ENCODE results near the gene RHOV.
A peak's percentile ranks its signal among the peaks of the same experiment; 100 is the strongest.

The RHOV gene

DNA sequence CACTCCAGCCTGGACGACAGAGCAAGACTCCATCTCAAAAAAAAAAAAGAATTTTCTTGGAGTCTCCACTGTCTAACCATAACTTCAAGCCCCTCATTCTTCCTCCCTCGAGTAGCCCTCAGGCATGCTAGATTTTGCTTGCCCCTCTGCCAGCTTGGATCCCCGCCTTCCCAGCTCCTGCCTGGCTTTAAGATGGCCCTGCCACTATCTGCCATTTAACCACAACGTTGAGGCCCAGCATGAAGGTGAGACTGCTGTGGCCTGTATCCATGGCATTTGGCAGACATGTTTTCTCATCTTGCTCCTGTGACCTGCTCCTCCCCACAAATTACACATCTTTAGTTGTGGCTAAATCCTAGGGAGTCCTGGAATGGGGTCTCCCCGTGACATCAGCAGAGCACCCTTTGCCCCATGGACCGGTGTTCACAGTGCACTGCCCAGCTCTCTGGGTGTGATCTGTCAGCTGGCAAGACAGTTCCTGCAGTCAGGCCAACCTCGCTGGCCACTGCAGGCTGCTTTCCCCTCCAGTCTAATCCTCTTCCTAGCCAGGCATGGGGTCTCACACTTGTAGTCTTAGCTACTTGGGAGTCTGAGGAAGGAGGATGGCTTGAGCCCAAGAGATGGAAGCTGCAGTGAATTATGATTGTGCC lies 30.6 kb upstream of the RHOV start:
- no peak for DNase-seq (ENCODE audit: low spot score)

DNA sequence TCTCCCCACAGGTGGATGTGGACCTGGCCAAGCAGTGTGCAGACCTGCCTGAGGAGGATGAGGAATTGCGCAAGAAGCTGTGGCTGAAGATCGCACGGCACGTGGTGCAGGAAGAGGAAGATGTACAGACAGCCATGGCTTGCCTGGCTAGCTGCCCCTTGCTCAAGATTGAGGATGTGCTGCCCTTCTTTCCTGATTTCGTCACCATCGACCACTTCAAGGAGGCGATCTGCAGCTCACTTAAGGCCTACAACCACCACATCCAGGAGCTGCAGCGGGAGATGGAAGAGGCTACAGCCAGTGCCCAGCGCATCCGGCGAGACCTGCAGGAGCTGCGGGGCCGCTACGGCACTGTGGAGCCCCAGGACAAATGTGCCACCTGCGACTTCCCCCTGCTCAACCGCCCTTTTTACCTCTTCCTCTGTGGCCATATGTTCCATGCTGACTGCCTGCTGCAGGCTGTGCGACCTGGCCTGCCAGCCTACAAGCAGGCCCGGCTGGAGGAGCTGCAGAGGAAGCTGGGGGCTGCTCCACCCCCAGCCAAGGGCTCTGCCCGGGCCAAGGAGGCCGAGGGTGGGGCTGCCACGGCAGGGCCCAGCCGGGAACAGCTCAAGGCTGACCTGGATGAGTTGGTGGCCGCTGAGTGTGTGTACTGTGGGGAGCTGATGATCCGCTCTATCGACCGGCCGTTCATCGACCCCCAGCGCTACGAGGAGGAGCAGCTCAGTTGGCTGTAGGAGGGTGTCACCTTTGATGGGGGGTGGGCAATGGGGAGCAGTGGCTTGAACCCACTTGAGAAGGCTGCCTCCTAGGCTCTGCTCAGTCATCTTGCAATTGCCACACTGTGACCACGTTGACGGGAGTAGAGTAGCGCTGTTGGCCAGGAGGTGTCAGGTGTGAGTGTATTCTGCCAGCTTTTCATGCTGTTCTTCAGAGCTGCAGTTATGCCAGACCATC lies 28.8 kb upstream of the RHOV start:
- no peak for DNase-seq (ENCODE audit: low spot score)

DNA sequence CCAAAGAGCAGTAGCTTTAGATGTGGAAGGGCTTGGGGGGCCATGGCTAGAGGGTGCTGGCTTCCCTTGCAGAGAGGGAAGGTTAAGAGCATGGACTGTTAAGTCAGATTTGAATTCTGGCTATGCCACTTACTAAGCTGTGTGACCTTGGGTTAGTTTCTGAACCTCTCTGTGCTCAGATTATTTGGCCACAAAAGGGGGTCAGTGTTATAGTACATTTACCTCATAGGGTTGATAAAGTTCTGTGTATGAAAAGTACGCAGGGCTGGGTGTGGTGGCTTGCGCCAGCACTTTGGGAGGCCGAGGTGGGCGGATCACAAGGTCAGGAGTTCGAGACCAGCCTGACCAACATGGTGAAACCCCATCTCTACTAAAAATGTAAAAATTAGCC lies 27.0 kb upstream of the RHOV start:
- DNase-seq (ENCODE audit: low spot score), result no peak

DNA sequence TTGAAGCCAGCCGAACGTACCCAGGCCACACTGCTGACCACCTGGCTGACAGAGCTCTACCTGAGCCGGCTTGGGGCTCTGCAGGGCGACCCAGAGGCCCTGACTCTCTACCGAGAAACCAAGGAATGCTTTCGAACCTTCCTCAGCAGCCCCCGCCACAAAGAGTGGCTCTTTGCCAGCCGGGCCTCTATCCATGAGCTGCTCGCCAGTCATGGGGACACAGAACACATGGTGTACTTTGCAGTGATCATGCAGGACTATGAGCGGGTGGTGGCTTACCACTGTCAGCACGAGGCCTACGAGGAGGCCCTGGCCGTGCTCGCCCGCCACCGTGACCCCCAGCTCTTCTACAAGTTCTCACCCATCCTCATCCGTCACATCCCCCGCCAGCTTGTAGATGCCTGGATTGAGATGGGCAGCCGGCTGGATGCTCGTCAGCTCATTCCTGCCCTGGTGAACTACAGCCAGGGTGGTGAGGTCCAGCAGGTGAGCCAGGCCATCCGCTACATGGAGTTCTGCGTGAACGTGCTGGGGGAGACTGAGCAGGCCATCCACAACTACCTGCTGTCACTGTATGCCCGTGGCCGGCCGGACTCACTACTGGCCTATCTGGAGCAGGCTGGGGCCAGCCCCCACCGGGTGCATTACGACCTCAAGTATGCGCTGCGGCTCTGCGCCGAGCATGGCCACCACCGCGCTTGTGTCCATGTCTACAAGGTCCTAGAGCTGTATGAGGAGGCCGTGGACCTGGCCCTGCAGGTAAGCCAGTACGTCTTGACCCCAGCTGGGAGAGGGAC lies 26.4 kb upstream of the RHOV start:
- no peak for DNase-seq (ENCODE audit: low spot score)

DNA sequence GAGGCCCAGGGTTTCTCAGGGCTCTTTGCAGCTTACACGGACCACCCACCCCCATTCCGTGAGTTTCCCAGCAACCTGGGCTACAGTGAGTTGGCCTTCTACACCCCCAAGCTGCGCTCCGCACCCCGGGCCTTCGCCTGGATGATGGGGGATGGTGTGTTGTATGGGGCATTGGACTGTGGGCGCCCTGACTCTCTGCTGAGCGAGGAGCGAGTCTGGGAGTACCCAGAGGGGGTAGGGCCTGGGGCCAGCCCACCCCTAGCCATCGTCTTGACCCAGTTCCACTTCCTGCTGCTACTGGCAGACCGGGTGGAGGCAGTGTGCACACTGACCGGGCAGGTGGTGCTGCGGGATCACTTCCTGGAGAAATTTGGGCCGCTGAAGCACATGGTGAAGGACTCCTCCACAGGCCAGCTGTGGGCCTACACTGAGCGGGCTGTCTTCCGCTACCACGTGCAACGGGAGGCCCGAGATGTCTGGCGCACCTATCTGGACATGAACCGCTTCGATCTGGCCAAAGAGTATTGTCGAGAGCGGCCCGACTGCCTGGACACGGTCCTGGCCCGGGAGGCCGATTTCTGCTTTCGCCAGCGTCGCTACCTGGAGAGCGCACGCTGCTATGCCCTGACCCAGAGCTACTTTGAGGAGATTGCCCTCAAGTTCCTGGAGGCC lies 25.6 kb upstream of the RHOV start:
- no peak for DNase-seq (ENCODE audit: low spot score)

DNA sequence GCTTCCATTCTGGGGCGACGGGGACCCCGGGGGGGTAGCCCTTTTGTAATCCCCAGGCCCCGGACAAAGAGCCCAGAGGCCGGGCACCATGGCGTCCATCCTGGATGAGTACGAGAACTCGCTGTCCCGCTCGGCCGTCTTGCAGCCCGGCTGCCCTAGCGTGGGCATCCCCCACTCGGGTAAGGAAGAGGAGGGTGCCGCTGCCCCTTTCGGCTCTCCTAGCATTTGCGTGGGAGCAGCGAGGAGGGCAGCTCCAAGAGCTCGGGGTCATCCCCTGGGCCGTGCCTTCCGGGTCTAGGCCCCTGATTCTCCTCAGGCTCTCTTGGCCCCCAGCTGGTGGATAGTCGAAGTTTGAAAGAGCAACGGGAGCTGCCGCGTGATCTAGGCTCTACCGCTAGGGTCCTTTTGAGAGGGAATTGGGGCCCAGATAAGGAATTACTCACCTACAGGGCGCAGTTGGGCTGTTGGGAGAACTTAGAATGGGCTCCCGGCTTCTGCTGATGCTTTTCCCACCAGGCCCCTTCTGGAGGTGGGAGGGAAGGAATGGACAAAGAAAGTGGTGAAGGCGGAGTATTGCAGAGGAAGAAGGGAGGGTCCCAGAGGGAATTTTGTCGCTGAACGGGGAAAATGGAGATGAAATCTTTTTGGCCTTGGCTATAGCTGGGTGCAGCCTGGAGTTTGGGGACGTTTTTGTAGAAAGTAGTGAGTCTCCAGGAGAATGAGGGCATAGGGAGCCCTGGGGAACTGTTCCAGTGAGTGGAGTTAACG lies 20.8 kb upstream of the RHOV start:
- peak; percentile 75 for DNase-seq (ENCODE audit: low spot score)

DNA sequence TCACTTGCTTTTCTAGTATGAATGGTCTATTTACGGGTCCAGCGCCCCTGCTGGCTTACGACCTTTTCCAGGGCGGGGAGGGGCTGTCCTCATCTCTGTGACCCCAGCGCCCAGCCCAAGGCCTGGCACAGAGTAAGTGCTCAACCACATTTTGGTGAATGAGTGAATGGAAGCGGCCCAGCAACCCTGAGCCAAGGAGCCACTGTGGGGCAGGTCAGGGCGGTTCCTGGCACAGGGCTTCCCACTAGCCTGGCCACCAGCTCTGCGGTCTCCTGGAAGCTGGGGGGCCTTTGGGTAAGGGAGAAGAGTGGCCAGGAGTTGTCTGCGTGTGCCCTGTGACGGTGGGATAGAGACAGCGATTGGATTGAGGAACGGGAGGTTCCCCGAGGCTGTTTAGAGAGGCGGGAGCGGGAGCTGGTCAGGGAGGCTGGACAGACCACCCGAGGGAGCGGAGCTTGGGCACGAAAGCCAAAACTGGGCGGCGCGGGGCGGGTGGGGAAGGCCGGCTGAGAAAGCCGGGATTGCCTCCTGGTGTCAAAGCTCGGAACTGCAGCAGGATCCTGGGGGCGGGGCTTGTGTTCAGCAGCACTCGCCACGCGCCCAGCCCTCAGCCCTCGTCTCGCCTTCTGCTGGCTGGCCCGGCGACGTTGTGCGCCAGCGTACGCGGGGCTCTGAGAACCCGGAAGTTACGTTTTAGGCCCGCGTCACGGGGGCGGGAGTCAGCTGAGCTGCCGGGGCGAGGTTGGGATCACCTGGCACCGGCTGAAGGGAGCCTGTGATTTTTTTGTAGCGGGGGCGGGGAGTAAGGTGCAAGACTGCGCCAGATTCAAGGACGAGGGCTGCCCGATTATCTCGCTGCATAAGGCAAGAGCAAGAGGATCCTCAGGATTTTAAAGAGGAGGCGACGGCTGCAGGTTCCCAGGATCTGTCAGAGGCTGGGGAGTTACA lies 20.0 kb upstream of the RHOV start, which contains the start of gene VPS18:
Gene VPS18 (plus strand): TSS at position 718 of the 948 bp plus-strand sequence. CDS start 319 bp downstream, outside the sequence.
- DNase-seq (ENCODE audit: low spot score), result peak; percentile 73

DNA sequence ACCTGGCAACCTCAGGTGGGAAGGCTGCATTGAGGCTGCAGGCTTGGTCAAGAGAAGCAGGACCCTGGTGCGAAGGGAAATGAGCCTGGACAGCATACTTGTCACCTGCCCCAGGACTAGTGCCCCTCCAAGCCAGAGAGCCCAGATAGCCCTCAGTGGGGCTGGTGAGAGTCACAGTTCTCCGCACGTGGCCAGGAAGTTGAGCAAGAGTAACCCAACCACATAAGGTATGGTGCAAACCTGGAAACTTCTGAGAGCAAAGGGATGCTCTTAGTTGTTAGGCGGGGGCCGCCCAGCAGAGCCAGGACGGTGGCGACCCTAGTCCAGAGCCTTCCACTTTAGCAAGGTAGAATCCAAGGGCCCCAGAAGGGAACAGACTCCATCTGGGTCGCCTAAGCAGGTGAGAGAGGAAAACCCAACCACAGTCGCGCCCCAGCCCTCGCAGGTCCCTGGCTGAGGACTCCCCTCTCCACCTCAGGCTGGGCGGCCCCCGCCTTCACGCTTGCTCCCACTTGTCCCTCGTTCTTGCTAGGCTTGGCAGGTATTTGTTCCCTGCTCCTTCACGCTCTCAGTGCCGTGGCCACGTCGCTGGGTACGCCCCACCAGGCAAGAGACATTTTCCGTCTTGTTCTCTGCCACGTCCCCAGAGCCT lies 19.1 kb upstream of the RHOV start:
- no peak for DNase-seq (ENCODE audit: low spot score)

DNA sequence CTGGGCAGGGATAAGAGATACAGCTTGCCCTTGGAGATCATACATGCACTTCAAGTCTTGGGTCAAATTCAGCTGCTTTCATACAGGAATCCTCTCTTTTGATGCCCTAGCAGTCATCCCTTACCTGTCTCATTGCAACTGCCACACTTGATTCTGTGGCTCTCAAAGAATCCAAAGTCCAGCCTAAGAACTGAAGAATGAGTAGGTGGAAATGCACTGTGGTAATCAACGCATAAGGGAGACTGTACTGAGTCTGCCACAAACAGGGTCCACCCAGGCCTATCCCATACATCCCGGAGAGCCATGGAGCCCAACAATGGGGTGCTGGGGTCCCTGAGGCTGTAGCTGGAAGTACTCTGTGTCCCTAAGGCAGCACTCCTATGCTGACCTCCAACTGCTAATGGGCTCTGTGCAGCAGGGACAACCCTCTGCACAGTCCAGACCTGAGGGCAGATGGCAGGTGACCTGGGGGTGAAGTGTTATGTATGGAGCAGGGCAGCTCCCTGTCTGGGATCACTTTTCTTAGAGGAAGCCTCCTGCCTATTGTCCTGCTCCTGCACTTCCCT lies 18.5 kb upstream of the RHOV start:
- no peak for DNase-seq (ENCODE audit: low spot score)

DNA sequence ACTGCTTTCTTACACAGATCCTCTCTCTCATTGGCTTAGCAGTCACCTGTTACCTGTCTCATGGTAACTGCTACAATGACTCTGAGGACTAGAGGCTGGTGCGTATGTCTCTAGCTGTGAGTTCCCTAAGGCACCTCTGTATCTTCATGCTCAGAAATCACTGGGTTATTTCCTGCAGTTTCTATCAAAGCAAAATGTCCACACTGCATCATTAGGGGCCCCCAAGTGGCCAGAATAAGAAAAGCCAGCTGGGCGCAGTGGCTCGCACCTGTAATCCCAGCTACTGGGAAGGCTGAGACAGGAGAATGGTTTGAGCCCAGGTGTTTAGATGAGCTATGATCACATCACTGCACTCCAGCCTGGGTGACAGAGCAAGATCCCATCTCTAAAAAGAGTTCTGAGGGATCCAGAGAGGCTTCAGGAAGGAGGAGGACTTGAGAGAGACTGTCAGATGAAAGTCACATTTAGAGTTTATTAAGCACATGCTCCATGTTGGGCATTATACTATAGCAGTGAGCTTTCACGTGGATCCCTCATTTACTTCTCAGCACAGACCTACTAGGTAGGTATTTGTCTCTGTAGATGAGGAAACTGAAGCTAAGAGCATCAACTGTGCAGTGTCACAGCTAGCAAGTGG lies 17.9 kb upstream of the RHOV start:
- DNase-seq (ENCODE audit: low spot score), result no peak

DNA sequence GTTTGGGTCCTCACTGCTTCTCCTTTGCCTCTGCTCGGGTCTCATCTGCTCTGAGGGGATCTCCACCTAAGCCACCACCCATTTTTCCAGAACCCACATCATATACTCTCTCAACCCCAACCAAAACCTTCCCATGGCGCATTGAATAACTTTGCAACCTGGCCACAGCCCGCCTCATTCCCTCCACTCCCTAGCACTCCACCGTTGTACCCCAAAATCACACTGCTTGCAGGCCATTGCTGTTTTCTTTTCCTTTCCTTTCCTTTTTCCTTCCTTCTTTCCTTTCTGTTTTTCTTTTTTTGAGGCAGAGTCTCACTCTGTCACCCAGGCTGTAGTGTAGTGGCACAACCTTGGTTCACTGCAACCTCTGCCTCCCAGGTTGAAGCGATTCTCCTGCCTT lies 17.1 kb upstream of the RHOV start:
- no peak for DNase-seq (ENCODE audit: low spot score)

DNA sequence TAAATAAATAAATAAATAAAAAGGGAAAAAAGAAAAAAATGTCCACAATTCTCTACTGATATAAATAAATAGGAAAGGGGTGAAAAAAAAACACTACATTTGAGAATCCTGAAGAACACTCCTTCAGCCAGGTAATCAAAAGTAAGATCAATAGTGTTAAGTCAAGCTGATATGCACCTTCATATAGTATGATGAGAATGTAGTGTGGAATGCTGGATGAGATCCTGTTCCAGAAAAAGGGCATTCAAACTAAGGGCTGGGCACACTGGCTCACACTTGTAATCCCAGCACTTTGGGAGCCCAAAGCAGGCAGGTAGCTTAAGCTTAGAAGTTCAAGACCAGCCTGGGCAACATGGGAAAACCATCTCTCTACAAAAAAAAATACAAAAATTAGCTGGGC lies 15.1 kb upstream of the RHOV start:
- DNase-seq (ENCODE audit: low spot score), result no peak

DNA sequence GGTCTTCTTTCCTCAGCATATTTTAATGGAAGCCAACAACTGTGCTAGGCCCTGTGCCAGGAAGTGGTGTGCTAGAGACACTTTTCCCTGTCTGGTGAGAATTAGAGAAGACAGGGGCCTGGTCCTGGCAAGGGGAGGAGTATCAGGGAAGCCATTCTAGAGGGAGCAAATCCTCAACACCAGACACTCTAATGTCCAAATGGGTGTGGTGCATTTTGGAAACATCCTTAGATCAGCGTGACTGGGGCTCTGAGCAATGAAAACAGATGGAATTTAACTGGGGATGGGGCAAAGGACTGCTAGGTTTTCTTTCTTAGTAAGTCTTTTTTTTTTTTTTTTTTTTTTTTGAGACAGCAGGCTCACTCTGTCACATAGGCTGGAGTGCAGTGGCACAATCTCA lies 12.6 kb upstream of the RHOV start:
- DNase-seq (ENCODE audit: low spot score), result no peak

DNA sequence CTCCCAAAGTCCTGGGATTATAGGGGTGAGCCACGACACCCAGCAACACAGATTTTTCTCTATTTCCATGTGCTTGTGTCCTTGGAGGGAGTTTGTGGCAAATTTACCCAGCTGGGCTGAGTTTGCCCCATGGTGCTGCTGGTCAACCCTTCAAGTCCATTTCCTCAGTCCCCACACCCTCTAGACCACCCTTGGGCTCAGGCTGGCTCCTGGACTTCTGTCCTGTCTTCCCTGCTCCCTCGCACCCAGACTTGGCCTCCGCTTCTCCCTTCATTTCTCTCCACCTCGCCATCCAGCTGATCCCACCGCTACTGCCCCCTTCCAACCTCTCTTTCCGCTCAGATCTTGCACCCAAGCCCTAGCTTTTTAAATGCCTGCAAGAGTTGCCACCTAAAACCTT lies 7.3 kb upstream of the RHOV start:
- DNase-seq (ENCODE audit: low spot score), result no peak

DNA sequence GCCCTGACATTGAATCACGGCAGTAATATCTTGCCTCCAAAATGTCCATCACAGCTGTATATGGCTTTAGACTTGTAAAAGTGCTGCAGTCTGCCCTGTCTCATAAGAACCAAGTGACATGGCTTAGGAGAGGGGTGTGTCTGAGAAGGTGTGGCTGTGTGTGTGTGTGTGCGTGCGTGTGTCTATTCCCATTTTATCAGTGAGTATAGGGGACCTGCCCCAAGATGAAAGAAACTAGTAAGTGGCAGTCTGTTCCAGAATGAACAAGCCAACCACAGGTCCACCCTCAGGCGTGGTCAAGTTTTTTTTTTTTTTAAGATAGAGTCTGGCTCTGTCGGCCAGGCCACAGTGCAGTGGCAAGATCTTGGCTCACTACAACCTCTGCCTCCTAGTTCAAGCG lies 5.6 kb upstream of the RHOV start:
- DNase-seq (ENCODE audit: low spot score), result no peak

DNA sequence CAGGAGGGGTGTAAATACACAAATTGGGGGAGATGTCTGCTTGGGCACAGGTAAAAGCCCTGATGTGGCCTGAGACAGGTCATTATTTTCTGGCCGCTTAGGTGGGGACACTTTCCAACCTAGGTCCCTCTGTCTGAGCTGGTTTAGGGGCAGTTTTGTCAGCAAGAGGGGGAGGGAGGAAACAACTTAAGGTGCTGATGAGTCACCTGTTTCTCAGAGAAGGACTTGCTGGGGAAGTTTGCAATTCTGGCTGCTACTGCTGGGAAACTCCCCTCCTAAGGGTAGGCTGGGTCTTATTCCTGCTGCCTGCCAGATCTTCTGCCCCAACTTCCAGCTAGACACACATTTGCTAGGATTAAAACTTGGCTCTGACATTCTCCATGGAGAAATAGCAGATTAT lies 4.8 kb upstream of the RHOV start:
- DNase-seq (ENCODE audit: low spot score), result no peak

DNA sequence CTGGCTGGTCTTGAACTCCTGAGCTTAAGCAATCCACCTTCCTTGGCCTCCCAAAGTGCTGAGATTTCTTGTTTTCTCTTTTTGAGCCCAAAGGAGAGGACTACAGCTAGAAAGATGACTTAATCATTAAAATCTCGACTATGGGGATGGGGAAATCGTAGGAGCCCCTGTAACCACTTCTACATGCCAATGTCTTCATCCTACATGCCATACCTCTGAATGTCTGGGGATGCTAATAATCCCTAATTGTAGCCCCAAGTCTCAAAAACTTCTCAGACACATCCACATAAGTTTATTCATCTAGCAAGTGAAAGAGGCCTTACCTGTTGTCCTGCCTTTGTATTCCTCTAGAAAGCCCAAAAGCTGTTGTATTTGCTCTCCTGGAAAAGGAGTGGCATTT lies 3.7 kb upstream of the RHOV start:
- DNase-seq (ENCODE audit: low spot score), result no peak

DNA sequence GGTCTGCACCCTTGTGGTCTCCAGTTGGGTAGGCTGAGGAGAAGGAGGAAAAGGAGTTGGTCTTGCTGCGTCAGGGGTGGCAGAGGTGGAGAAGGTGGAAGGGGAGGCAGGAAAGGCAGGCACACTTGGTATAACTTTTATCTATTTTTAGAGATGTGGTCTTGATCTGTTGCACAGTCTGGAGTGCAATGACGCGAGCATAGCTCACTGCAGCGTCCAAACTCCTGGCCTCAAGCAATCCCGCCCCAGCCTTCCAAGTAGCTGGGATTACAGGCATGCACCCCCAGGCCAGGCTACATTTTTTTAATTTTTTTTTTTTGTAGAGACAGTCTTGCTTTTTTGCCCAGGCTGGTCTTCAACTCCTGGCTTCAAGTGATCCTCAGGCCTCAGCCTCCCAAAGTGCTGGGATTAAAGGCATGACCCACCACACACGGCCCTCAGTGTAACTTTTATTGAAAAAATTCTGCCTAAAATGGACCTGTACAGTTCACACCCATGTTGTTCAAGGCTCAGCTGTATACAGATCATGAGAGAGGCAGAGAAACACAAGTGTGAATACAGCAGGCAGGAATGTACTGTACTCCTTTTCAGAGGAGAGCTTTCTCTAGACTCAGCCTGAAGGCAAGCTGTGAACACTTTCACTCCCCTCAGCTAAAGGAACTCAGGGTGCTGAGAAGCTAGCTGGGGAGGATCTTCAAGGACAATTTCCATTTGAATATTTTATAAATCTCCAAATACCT lies 2.1 kb upstream of the RHOV start:
- no peak for DNase-seq (ENCODE audit: low spot score)
